ENCODE measurements around the gene RAD51B.

The RAD51B gene

DNA sequence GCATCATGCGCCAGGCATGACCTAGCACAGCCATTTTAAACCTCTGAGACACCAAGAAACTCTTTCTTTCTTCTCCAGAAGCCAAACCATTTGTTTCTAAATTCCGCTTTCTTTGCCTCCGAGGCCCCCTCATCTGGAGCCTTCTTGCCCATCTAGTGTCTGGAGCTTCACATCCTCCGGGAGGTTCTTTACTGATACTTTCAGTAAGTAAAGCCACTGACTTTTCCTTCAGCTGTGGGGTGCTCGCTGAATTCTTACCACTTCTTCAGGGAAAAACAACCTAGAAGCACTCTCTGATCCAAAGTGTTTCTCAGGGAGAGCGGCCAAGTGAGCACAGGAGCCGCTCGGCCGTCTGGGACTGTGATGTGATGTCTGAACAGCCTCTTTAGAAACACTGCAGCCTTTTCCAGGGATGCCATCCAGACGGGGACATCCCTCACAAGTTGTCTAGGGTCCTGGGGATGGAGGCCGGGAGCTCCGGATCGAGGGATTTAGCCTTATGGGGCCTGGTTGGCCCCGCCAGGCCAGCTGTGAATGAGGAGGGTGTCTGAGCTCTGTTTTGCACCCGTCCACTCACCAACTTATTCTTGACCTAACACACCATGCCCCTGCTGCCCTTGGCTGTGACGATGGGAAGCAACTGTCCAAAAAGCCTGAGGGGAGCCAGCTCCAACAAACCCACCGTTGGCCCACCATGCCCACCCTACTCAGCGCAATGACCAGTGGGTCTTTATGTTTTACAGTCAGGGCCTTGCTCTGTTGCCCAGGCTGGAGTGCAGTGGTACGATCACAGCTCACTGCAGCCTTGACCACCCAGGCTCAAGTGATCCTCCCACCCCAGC is 812.7 kb downstream of the RAD51B start:
- no peak for DNase-seq

GRCh38 chr14:68633131-68633991 is 813.8 kb downstream of the RAD51B start:
- peak; percentile 39 for DNase-seq

DNA sequence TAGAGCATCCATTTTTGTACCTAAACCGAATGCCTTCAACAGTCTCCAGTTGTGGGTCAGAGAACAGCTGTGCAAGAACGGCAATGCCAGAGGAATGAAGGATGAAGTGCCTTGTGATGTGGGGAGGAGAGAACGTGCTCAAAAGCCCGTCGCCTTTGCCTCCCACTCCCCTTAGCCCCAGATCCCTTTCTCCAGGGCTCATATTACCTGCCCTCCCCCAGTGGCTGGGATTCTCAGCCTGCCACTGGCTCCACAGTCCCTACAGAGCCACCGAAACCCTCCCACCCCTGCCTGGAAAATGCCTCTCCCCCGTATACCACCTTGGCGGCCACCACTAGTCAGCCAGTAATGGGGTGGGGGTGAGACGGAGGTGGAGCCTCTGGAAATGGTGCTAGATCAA is 814.8 kb downstream of the RAD51B start:
- no peak for DNase-seq

DNA sequence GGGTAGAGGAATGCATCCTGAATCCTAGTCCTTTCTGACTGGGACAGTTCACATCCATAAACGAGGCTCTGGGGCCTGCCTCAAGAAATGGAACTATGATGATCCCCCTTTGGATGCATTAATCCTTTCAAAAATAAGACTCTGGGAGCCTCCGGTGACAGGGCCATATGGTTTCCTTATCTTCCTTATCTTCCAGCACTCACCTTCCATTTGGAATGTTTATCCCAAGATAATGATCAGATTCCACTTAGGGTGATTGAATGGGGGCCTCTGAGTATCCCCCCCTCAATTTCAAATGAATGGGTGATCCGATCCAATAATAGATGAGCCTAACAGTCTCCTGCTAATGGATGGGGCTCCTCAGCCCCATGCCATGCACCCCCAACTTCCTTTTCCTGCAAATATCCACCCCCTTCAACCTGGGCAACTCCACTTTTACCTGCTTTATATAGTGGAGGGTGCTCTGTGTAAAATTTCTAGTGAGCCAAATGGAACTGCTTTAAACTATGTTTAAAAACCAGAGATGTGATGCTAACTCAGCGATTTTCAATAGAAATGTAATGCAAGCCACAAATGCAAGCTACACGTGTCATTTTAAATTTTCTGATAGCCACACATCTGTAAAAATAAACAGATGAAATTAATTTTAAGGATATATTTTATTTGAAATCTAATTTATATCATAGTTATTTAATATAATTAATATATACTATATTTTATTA is 815.5 kb downstream of the RAD51B start:
- DNase-seq, result no peak

DNA sequence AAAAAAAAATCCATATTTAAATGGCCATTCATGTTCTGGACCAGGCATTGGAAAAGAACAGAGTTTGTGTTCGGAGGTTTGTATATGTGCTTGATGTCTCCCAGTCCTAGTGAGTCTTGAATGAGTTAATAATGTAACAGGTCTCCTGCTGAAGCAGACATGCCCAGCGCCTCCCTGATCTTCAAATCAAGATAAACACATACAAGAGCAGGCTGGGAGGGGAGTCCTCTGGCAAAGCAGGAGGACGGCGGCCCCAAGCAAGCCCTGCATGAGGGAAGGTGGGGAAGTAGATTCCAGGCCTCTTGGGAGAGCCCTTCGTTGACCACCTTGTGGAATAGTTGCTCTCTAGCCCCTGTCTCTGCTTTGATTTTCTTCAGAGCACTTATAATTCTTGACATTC is 817.0 kb downstream of the RAD51B start:
- no peak for DNase-seq

DNA sequence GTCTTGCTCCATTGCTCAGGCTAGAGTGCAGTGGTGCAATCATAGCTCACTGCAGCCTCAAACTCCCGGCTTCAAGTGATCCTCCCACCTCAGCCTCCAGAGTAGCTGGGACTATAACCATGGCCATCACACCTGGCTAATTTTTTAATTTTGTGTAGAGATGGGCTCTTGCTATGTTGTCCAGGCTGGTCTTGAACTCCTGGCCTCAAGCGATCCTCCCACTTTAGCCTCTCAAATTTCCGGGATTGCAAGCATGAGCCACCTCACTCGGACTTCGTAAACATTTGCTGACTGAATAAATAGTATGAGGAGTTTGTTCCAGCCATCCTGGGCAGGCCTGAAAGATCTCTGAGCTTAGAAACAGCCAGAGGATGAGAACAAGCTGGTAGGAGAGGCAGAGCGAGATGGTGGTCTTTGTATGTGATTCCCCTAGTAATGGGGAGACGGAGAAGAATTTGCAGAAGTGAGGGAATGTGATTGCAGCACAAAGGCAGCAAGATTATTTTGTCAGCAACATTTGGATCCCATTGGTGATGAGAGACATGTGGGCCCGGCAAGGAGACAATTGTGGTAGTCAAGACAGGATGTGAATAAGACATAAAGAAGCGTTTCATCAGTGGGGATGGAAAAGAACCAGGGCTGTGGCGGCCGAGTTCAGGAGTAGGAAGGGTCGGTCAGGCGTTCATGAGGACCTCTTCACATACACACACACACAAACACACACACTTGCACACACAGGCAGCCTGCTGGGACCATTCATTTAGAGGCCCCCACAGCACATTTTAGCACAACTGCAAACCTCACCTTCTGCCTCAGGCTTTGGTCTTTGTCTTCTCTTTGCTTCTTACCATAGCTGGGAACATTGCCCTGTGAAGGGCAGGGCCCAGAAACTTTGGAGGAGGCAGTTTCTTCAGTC is 817.8 kb downstream of the RAD51B start:
- peak; percentile 85 for DNase-seq

DNA sequence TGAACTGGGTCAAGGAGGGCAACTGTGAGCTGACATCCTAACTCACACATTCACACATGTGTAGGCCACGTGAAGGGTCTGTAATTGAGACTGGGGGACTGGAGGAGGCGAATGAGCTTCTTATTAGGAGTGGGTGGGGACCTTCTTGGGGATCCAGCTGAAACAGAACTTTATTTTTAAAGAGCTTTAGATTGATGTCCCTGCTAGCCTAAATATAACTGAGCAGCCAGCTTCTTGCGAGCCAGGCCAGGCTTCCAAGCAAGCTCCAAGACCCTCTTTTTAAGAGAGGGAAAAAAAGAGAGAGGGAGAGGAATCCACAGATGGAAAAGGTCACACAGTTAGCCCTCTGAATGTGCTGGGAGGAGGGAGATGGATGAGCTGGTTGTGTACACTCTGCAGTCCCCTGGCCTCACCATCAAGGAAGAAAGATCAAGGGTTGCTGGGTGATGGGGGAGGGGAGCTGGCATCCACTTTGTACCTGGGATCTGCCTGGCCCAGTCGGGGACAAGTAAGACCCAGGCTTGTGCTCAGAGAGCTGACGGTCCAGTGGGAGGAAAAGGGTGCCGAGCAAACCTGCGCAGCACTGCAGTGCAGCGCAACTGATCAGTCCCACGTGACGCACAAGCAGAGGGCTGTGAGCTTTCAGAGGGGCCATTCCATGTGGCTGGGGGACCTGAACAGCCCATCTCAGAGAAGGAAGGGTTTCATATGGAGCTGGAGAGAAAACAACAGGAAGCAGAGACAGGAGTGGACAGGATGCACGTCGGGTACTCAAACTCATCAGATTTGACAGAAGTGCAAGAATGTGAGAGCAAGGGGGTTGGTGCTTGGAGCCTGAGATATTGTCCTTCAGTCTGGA is 818.8 kb downstream of the RAD51B start:
- no peak for DNase-seq

GRCh38 chr14:68639000-68639757 is 819.6 kb downstream of the RAD51B start:
- DNase-seq, result no peak

DNA sequence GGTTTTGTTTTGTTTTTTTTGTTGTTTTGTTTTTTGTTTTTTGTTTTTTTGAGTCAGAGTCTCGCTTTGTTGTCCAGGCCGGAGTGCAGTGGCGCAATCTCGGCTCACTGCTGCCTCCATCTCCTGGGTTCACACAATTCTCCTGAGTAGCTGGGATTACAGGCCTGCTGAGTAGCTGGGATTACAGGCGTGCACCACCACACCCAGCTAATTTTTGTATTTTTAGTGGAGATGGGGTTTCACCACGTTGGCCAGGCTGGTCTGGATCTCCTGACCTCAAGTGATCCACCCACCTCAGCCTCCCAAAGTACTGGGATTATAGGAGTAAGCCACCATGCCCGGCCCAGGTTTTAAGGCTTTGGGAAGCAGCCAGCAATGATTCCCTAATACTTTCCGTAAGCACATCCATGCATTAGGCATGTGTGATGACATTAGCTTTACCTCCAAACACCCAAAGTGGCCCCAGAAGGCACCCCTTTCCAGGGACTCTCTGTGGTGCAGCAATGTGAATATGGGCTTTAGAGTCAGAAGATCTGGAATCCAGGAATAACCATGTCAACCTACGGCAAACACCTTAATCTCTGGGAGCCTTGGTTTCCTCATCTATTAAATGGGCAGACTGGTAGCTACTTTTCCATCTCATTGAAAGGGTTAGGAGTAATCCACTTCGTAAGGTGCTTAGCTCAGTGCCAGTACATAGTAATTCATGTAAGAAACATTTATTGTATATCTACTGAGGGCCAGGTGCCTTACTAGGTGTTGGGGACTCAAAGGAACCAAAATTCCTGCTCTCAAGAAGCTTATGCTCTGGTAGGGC is 820.4 kb downstream of the RAD51B start:
- DNase-seq, result no peak

- no peak for DNase-seq
These were observed 824.1 kb downstream of the RAD51B start for GRCh38 chr14:68643673-68644072.

GRCh38 chr14:68644101-68644500 is 824.5 kb downstream of the RAD51B start:
- no peak for DNase-seq

GRCh38 chr14:68645371-68645770 is 825.8 kb downstream of the RAD51B start:
- no peak for DNase-seq

DNA sequence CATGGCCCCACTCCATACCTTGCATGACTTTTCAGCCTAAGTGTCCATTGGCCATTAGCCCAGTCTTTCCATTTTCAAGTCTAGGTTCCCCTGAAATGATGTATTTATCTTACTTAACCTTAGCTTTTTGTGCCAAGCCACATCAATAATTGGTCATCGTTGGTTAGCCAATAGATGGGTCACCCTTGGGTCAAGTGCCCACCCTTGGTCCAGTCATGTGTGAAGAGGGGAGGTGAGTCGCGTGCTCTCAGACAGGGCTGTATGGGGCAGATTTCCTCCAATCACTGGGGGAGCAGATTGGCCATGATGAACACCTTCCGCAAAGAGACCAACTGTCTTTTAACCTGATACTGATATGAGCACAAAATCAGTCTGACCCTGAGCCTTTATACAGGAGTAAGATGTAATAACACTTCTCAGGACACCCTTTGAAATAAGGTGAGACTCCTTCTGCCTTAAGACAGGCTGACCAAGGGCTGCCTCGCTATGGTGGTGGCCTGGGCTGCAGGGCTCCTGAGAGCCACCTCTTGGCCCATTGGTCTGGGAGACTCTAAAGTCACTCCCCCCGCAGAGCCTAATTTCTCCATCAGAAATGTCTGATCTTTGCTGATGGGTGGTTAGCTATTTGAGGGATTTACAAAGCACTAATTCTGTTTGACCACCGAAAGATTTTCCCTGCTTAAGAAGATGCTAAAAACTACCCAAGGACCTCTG is 830.1 kb downstream of the RAD51B start:
- no peak for DNase-seq

DNA sequence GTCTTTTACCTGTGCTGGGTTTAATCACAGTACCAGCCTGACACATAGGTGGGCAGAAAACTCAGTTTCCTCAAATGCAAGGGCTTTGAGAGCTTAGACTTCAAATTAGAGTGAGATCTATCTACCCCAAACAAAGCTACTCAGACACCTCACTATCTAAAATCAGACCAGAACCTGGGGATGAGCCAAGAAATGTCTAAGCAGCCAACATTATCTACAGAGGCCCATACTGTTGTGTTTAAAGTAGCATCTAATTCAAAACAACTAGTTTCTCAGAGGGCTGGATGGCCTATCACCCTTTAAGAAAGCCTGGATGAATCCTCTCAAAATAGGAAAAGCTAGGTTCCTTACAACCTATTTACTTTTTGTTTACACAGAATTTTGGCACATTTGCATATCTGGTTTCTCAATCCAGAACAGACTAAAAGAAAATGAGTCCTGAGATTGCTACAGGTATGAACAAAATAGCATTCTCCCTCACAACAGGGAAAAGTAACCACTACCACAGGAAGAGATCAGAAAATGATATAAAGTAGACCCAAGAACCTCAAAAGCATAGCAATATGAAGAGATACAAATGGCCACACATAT is 830.9 kb downstream of the RAD51B start:
- no peak for DNase-seq

DNA sequence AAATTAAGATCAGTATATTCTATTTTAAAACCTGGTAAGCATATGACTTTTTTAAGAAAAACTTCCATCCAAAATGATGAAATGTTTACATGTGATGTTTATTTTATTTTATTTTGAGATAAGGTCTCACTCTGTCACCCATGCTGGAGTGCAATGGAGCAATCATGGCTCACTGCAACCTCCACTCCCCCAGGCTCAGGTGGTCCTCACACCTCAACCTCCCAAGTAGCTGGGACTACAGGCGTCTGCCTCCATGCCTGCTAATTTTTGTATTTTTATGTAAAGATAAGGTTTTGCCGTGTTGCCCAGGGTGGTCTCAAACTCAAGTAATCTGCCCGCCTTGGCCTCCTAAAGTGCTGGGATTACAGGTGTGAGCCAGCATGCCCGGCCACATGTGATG is 831.5 kb downstream of the RAD51B start:
- no peak for DNase-seq

- DNase-seq, result peak; percentile 69
These were observed 832.3 kb downstream of the RAD51B start for GRCh38 chr14:68651652-68652432.

GRCh38 chr14:68652433-68652690 is 832.8 kb downstream of the RAD51B start:
- no peak for DNase-seq

- DNase-seq, result no peak
These were observed 833.5 kb downstream of the RAD51B start for GRCh38 chr14:68653108-68653507.
